Measurements from ENCODE around the gene TICAM2. TPM values are rescaled to one million over a fixed set of nuclear protein-coding genes. Genes with fewer than 3 reads are reported as not detected.

Gene TICAM2
- total RNA-seq, 2 experiments from 2014 or later = 0.30 to 0.50 TPM

DNA sequence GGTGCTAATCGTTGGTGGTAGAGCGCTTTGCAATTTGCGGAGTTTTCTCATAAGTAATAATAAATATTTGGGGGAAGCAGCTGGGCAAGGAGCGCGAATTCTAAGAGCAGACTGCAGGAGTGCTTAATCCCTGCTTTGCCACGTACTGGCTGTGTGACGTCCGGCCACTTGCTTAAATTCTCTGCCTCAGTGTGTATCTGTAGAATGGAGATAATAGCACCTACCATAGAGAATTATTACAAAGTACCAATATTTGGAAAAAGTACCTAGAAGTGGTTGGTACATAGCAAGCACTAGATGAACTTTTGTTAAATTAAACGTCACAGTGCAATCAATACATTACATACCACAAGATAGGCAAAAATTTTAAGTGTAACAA, 24.2 kb upstream of the TICAM2 start:
- Mint-ChIP-seq H3K9me3 (no peaks in the 10 kb centered on the region), H3K4me1 (ENCODE audit: low read depth) (peaks cover 13% of the 10 kb centered on the region), H3K36me3 (ENCODE audit: low read depth) (peaks cover 21% of the 10 kb centered on the region), H3K27ac (no peak overlapping the region), H3K27me3 (no peaks in the 10 kb centered on the region), H3K4me3 (no peak overlapping the region)
- DNase-seq = no peak
- Histone ChIP-seq H3K27me3 (ENCODE audit: control insufficient read depth in 1 of 2, insufficient read depth in 2 of 2, low read length in 2 of 2) (no peaks in the 10 kb centered on the region), H3K4me3 (ENCODE audit: low read length) (peak overlapping the region; percentile 82), H3K4me1 (ENCODE audit: insufficient read depth, low read length) (peaks cover 24% of the 10 kb centered on the region), H3K9me3 (ENCODE audit: control insufficient read depth in 1 of 2, insufficient read depth in 1 of 2, low read length in 2 of 2) (no peaks in the 10 kb centered on the region), H3K36me3 (ENCODE audit: insufficient read depth, low read length) (peaks cover 15% of the 10 kb centered on the region), H3K27ac (ENCODE audit: low read depth in 1 of 2, low read length in 2 of 2) (peak overlapping the region; percentile 70 to 91)
- ChIA-PET POLR2A (interaction anchor here (2.8 kb wide), 1 partner anchor 12 kb away, joined by 9 read pairs; no protein-coding TSS in a partner anchor), CTCF (interaction anchor here (0.6 to 2.8 kb wide), 3 partner anchors 8 to 52 kb away, joined by 3 to 12 read pairs (median 4); no protein-coding TSS in a partner anchor)
- TF ChIP-seq, protein P1, sequence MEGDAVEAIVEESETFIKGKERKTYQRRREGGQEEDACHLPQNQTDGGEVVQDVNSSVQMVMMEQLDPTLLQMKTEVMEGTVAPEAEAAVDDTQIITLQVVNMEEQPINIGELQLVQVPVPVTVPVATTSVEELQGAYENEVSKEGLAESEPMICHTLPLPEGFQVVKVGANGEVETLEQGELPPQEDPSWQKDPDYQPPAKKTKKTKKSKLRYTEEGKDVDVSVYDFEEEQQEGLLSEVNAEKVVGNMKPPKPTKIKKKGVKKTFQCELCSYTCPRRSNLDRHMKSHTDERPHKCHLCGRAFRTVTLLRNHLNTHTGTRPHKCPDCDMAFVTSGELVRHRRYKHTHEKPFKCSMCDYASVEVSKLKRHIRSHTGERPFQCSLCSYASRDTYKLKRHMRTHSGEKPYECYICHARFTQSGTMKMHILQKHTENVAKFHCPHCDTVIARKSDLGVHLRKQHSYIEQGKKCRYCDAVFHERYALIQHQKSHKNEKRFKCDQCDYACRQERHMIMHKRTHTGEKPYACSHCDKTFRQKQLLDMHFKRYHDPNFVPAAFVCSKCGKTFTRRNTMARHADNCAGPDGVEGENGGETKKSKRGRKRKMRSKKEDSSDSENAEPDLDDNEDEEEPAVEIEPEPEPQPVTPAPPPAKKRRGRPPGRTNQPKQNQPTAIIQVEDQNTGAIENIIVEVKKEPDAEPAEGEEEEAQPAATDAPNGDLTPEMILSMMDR (IDR thresholded peaks at IDR 0.05) = no peak
- intact Hi-C loops (cut with DNase I, micrococcal nuclease) = loop anchor here (2.0 to 5.0 kb wide), 4 partner anchors 84 to 461 kb away; partner anchors contain the start of genes COMMD10 (in 2 of the 2), AP3S1 (in 1 of the 2), ATG12 (in 1 of the 2) and FEM1C (in 1 of the 2)
- peak; percentile 17 for ATAC-seq (ENCODE audit: poor library complexity)

DNA sequence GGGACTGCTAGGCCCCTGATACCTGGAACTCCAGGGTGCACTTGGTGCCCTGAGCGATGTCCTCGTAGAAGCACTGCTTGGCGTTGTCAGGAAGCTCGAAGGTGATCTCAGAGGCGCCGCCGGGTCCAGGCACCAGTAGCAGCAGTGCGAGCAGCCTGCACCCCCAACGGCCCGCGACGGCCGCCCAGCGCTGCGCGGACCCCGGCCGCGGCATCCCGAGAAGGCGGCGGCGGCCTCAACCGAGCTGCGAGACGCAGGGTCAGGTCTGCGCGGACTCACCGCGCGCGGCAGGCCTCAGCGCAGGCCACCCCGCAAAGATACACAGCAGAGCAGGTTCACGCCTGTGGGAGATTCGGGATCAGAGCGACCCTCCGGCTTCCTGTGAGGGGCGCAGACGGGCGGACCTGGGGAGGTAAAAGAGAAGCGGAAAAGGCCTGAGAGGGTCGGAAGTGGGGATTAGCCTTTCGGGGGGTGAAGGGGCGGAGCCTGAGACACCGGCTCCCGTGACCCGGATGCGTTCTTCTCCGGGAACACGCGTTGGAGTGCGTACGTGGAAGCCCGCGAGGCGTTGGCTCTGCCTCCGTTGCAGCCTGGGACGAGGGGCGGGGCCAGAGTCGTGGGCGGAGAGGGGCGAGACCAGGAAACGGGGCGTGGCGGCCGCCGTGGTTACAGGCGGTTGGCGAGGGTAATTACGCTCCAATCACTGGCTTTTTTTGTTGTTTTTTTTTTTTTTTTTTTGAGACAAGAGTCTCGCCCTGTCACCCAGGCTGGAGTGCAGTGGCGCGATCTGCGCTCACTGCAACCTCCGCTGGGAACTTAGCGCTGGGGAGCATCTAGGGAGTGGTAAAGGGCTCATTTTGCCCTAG, 23.5 kb upstream of the TICAM2 start, which contains the start of gene TMED7:
TMED7 (minus strand) TSS at position 458 of the 866 bp plus-strand sequence; CDS start at position 214, 244 bp downstream.
- POLR2A ChIA-PET = interaction anchor here (1.0 to 2.8 kb wide), 10 partner anchors 9 to 459 kb away, joined by 3 to 24 read pairs (median 8); partner anchors contain the start of genes AP3S1, ATG12, CCDC112 and COMMD10
- TF ChIP-seq, protein P1 (IDR thresholded peaks at IDR 0.05) = no peak
- Mint-ChIP-seq H3K36me3 (ENCODE audit: low read depth) (peaks cover 26% of the 10 kb centered on the region), H3K4me3 (no peak within 1 kb of the TSS), H3K4me1 (ENCODE audit: low read depth) (peaks cover 19% of the 10 kb centered on the region), H3K27me3 (no peaks in the 10 kb centered on the region), H3K27ac (no peak within 1 kb of the TSS), H3K9me3 (no peaks in the 10 kb centered on the region)
- CTCF ChIA-PET = interaction anchor here (0.6 to 2.8 kb wide), 4 partner anchors 9 to 52 kb away, joined by 3 to 12 read pairs (median 4); no protein-coding TSS in a partner anchor
- Histone ChIP-seq H3K9me3 (ENCODE audit: control insufficient read depth in 1 of 2, insufficient read depth in 1 of 2, low read length in 2 of 2) (no peaks in the 10 kb centered on the region), H3K4me1 (ENCODE audit: insufficient read depth, low read length) (peaks cover 24% of the 10 kb centered on the region), H3K36me3 (ENCODE audit: insufficient read depth, low read length) (peaks cover 17% of the 10 kb centered on the region), H3K27ac (ENCODE audit: low read depth in 1 of 2, low read length in 2 of 2) (peak within 1 kb of the TSS; percentile 86 to 91), H3K27me3 (ENCODE audit: control insufficient read depth in 1 of 2, insufficient read depth in 2 of 2, low read length in 2 of 2) (no peaks in the 10 kb centered on the region), H3K4me3 (ENCODE audit: low read length) (peak within 1 kb of the TSS; percentile 82)
- peak; percentile 98 to 100 (median 100) for DNase-seq
- ATAC-seq (ENCODE audit: poor library complexity) = peak; percentile 88
- intact Hi-C loops (cut with DNase I, micrococcal nuclease) = loop anchor here (2.0 to 5.0 kb wide), 5 partner anchors 81 to 461 kb away; partner anchors contain the start of genes AP3S1 (in 2 of the 2), ATG12 (in 2 of the 2), COMMD10 (in 2 of the 2) and FEM1C (in 2 of the 2)

DNA sequence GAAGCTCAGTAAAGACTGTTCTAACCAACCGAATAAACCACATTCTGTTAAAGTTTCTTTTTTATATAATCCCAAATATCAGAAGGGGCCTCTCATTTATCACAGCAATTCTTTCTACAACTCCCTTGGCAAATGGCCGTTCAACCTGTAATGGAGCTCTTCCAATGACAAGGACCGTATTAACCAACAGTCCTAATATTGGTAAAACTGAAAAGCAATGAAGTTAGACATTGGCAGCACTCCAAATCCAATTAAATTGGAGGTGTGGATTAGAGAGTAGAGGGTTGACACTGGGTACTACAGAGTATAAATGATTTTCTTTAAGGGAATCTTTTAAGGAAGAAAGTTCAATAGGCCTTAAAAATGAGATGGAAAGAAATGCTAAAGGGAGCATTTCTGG, 22.7 kb upstream of the TICAM2 start:
- H3K9me3 ChIP-seq (ENCODE audit: control insufficient read depth in 1 of 2, insufficient read depth in 1 of 2, low read length in 2 of 2) = no peaks in the 10 kb centered on the region
- ChIA-PET CTCF (interaction anchor here (0.6 to 2.8 kb wide), 5 partner anchors 8 to 78 kb away, joined by 3 to 12 read pairs (median 4); no protein-coding TSS in a partner anchor), POLR2A (interaction anchor here (1.0 to 2.8 kb wide), 10 partner anchors 8 to 460 kb away, joined by 3 to 24 read pairs (median 8); partner anchors contain the start of genes AP3S1, ATG12, CCDC112 and COMMD10)
- Mint-ChIP-seq H3K27me3 (no peaks in the 10 kb centered on the region), H3K36me3 (ENCODE audit: low read depth) (peaks cover 34% of the 10 kb centered on the region), H3K4me3 (no peak overlapping the region), H3K9me3 (no peaks in the 10 kb centered on the region), H3K27ac (no peak overlapping the region), H3K4me1 (ENCODE audit: low read depth) (peaks cover 19% of the 10 kb centered on the region)
- peak overlapping the region; percentile 82 for H3K4me3 ChIP-seq (ENCODE audit: low read length)
- no peaks in the 10 kb centered on the region for H3K27me3 ChIP-seq (ENCODE audit: control insufficient read depth in 1 of 2, insufficient read depth in 2 of 2, low read length in 2 of 2)
- ATAC-seq (ENCODE audit: poor library complexity) = no peak
- intact Hi-C loops (cut with DNase I, micrococcal nuclease) = loop anchor here (2.0 to 5.0 kb wide), 5 partner anchors 80 to 462 kb away; partner anchors contain the start of genes COMMD10 (in 2 of the 2), FEM1C (in 2 of the 2), AP3S1 (in 1 of the 2) and ATG12 (in 1 of the 2)
- peak overlapping the region; percentile 86 to 91 for H3K27ac ChIP-seq (ENCODE audit: low read depth in 1 of 2, low read length in 2 of 2)
- TF ChIP-seq, protein P1 (IDR thresholded peaks at IDR 0.05) = no peak
- DNase-seq = peak in 2 of 14 experiments; percentile 31 to 33
- peaks cover 24% of the 10 kb centered on the region for H3K4me1 ChIP-seq (ENCODE audit: insufficient read depth, low read length)
- peaks cover 20% of the 10 kb centered on the region for H3K36me3 ChIP-seq (ENCODE audit: insufficient read depth, low read length)

Data from CD4-positive, alpha-beta T cell (primary cell).